ENCODE data around the gene ZNF821. TPM values are rescaled to one million over a fixed set of nuclear protein-coding genes. Genes with fewer than 3 reads are reported as not detected.

Gene ZNF821
- total RNA-seq (2022; extraction: Qiagen RNA extraction): 3.3 to 5.4 TPM (median 3.7 TPM) in 5 replicates

GRCh38 chr16:71883849-71884638 lies at the start of gene ZNF821:
Gene ZNF821, minus strand, starts transcription at chr16:71884182. Its CDS starts 4,236 bp downstream, at chr16:71879946.

GRCh38 chr16:71894921-71895678 lies 11.1 kb upstream of the ZNF821 start, which contains the start of gene IST1:
Gene IST1, plus strand, starts transcription at chr16:71895531. Its CDS starts 20,110 bp downstream, at chr16:71915641.

GRCh38 chr16:71845639-71846430 lies 38.1 kb downstream of the ZNF821 start, which contains the start of gene ATXN1L:
Gene ATXN1L, plus strand, starts transcription at chr16:71845976. Its CDS starts 3,765 bp downstream, at chr16:71849741.

Other genes with a start within 250 kb of the ZNF821 start
- 8.4 to 10.2 TPM (median 9.6 TPM) in 5 replicates for gene PHLPP2, start 159.5 kb downstream of the ZNF821 start, total RNA-seq (2022; extraction: Qiagen RNA extraction)
- 39.2 to 49.9 TPM (median 45.4 TPM) in 5 replicates for gene AP1G1, start 75.3 kb downstream of the ZNF821 start, total RNA-seq (2022; extraction: Qiagen RNA extraction)
- gene ATXN1L, start 38.2 kb downstream of the ZNF821 start, total RNA-seq (2022; extraction: Qiagen RNA extraction): 13.3 to 18.4 TPM (median 16.3 TPM) in 5 replicates
- 163 to 205 TPM (median 168 TPM) in 5 replicates for gene IST1, start 11.3 kb upstream of the ZNF821 start, total RNA-seq (2022; extraction: Qiagen RNA extraction)
- gene PKD1L3, start 116.2 kb upstream of the ZNF821 start, total RNA-seq (2022; extraction: Qiagen RNA extraction): not detected in 5 replicates
- 12.9 to 15.7 TPM (median 14.1 TPM) in 5 replicates for gene DHODH, start 124.6 kb upstream of the ZNF821 start, total RNA-seq (2022; extraction: Qiagen RNA extraction)
- 0.47 to 0.53 TPM in 2 of 5 replicates, not detected in the others for gene HP, start 170.3 kb upstream of the ZNF821 start, total RNA-seq (2022; extraction: Qiagen RNA extraction)
- gene HPR, start 179.0 kb upstream of the ZNF821 start, total RNA-seq (2022; extraction: Qiagen RNA extraction): not detected in 5 replicates
- 16.5 to 23.8 TPM (median 22.7 TPM) in 5 replicates for gene TXNL4B, start 209.4 kb upstream of the ZNF821 start, total RNA-seq (2022; extraction: Qiagen RNA extraction)
- gene DHX38, start 209.7 kb upstream of the ZNF821 start, total RNA-seq (2022; extraction: Qiagen RNA extraction): 47.7 to 54.5 TPM (median 52.0 TPM) in 5 replicates